CD4-positive, alpha-beta T cell treated with Interleukin-17A for 4 hours (primary cell): ENCODE results near the gene TOMM6.
A peak's percentile ranks its signal among the peaks of the same experiment; 100 is the strongest.
"Not testable (repeated sequence)": the region's sequence is repeated elsewhere in the genome, so short reads cannot be mapped to it uniquely, and the experiment has no call there.

ENCODE experiments used
- DNase-seq: peaks from one replicate; pipeline ENCODE4 v3.0.0-alpha.2; 2020; ENCODE audit warnings: mixed read lengths

The TOMM6 gene

GRCh38 chr6:41785689-41786450, 1.6 kb upstream of the TOMM6 start:
- DNase-seq: no peak

DNA sequence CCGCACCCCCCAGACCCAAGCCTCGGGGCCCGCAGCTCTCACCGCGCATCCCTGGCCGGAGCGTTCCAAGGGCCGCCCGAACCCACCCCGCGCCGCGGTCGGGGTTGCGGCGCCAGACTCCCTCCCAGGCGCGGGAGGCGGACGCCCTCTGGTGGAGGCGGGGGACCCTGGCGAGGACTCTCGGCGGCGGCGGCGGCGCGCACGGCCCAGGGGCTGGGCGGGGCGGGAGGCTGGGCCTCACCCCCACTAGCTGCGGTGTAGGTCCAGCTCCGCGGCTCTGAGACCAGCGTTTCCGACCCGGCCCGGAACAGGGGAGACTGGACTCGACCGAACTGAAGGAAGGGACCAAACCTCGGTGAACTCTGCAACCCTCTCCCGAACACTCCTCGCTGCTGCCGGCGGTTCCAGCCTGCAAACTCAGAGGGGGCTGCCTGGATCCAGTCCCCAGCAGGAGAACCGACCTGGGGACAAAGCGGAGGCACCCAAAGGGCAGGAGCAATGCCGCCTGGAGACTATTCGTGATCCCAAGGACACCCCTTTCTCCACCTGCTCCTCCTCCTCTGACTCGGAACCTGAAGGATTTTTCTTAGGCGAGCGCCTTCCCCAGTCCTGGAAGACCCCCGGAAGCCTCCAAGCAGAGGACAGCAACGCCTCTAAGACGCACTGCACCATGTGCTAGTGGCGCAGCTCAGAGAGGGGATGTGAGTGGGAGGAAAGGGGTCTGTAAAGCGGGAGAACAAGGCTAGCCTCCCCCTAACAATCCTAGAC, 859 bp upstream of the TOMM6 start:
- peak; percentile 93 for DNase-seq

- no peak for DNase-seq
These were observed 1.9 kb downstream of the TOMM6 start for GRCh38 chr6:41789390-41789724.

DNA sequence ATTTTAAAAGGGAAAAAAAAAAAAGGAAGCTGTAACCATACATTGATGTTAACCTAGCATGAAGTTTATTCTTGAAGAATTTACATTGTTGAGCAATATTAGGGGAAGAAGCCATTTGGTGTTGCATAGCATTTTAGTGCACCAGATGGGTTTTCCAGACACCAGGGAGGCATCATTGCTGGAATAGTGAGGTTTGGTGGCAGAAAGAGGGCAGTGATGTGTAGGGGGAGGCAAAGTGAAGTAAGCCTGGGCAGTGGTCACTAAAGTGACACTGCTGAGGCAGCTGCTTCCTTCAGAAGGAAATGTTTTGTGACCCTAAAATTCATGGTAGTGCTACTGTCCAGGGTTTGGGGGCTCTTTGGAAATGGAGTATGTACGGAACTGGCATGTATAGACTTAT, 2.6 kb downstream of the TOMM6 start:
- DNase-seq: no peak

DNA sequence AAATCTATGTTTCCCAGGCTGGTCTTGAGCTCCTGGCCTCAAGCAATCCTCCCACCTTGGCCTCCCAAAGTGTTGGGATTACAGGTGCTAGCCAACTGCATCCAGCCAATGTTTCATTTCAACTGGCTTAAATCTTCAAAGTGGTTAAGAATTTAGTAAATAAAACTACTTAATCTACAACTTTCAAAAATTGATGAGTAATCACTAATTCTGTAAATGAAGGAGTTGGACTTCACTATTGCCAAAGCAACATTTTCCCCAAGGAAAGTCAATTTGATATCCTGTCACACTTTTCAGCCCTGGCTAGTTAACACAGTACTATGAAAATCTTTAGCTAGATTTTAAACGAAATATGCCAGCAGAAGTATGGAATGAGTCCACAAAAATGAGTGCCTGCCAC, 3.8 kb downstream of the TOMM6 start:
- no peak for DNase-seq

DNA sequence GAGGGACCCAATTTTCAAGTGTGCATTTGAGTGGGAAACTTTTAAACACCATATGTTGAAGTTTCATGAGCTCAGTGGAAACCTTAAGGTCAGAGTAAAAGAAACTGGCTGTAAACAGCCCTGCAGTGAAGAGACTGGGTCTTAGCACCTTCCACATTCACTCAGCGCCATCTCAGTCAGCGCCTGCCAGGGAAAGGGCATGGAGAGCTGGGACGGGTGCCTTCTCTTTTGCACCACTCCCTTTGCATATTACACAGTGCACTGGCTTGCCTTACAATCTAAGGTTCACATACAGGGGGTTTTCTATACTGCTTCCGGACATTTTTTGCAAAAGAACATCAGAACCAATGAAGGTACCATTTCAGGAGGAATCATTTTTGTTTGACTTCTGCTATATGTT, 4.5 kb downstream of the TOMM6 start:
- no peak for DNase-seq

DNA sequence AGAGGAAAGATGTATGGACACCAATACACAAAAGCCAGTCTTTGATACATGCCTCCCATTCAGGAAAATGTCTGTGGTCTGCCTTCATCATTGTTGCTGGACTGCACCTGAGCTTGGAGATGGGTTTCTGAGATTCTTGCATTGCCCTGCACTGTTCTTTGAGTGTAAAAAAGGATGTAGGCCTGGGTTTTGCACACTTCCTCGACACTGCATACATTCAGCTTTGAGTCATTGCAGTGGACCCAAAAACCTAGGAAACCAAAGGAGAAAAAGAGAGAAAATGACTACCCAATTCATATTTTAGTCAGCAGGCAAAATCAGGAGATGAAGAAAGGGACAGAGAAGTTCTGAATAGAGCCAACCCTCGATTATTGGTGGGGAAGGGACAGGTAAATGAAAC, 9.0 kb downstream of the TOMM6 start:
- DNase-seq: no peak

DNA sequence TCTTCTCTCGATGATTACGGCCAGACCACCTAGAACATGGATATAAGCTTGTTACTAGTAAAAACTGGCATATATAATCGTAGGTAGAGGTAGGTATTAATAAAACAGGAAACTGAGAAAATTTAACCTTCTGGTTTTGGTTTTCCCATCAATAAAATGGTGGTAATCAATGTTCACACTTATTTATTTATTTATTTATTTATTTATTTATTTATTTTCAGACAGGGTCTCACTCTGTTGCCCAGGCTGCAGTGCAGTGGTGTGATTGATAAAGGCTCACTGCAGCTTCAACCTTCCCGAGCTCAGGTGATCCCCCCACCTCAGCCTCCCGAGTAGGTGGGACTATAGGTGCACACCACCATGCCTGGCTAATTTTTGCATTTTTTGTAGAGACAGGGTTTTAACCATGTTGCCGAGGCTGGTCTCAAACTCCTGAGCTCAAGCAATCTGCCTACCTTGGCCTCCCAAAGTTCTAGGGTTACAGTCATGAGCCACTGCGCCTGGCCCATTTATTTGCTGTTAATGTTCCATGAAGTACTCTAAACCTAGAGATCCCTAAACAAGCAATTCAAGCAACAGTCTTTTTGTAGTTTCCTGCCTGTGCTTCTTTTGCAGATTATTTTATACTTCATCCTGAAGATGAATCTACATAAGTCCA, 11.5 kb downstream of the TOMM6 start:
- DNase-seq: no peak

DNA sequence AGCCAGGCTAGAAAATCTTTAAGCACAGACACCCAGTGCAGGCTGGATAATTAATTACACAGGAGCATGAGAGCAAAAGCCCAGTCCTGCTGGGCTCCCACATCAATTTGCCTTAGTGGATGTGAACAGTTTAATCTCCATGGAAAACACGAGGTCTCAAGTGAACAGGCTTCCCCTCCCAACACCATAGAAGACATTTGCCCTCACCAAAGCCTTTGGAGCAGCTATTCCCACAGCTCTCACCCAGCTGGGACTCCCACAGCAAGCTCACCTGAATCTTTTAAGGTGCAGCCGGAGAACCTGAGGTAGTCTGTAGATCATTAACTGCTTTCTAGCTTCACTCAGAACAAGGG, 12.0 kb downstream of the TOMM6 start:
- no peak for DNase-seq

- DNase-seq: no peak
These were observed 13.9 kb downstream of the TOMM6 start for GRCh38 chr6:41801380-41801779.

DNA sequence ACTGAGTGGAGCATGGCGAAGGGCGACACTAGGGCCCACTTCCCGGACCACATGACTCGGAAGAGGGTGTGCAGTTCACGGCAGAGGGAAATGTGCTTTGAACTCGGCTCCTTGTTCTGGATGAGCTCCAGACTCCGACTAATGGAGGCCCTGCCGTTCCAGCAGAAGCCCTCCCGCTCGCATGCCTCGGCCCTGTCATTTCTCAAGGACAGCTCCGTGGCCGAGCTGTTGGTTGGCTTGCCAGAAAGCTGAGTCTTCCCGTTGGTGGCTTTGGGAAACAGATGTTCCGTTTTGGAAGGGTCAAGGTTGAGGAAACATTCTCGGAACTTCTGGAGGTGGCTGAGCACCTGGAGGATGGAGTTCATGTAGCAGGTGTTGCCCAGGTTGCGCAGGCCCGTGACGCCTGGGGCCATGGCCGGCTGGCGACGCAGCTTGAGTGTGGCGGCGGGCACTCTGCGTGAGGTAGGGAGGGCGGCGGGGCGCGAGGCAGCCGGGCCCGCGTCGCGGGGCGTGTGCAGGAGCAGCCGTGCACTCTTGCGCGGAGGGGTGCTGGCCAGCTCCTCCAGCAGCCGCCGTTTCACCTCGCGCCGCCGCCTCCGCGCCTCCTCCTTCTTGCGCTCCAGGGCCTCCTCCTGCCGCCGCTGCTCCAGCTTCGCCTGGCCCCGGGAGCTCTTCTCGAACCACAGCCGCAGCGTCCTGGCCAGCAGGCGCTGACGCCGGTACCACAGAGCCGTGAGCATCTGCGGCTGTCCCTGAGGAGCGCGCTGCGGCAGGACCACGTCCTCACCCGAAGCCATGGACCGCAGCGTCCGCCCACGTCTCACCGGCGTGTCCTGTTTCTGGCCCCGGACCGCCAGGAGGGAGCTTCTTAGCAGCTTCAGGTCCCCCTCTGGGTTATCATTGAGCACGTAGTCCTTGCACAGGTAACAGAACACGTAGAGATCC, 18.6 kb downstream of the TOMM6 start:
- DNase-seq: no peak

- DNase-seq: no peak
These were observed 23.6 kb downstream of the TOMM6 start for GRCh38 chr6:41811095-41811494.

GRCh38 chr6:41811946-41812345, 24.5 kb downstream of the TOMM6 start:
- not testable (repeated sequence) for DNase-seq

DNA sequence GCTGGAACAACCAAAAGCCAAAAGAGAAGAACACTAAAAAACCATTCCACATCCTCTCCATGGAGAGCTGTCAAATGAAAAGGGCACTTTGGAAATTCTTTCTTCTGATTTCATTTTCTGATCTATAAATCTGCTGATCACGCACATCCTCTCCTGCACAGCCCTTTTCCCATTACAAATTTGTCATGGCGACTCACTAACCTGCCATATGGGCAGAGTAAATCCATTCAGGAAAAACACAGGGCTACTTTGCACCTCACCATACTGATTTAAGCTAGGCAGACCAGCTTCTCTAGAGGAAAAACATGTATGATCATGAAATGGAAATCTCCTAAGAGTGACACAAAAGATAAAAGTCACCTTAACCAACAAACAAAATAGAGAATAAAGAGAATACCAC, 26.0 kb downstream of the TOMM6 start:
- DNase-seq: no peak

DNA sequence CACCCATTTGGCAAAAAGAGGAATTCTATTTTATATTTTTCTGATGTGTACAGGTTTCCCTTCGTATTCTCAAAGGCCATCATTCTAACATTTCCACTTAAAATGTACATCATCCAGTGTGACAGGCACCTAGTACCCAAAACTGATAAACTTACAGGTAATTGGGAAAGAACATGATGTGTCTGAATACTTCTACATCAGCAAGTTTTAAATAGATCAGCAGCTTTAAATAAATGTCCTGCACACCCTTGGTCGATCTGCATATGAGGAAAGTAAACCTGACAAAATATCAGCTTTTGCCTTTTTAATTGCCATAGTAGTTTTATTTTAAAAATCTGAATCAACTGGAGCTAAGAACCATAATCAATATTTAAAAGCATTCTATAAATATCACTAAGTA, 26.5 kb downstream of the TOMM6 start:
- DNase-seq: no peak

GRCh38 chr6:41814629-41815028, 27.1 kb downstream of the TOMM6 start:
- no peak for DNase-seq

DNA sequence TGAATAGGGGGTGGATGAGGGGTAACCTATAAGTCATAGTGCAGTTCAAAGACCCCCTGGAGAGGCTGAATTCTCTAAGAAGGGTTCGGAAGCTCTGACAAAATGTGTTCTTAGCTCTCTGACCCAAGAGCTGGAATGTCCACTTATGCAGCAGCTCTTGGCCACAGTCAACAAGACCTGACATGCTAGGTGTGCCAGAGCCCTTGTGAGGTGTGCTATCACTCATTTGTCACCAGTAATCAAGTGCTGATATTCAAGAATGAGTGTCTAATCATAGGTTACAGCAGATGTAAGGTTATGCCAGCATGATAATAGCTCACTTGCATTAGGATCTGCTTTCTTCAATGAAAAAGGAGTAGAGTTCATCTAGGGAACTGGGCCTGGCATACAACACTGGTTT, 28.1 kb downstream of the TOMM6 start:
- DNase-seq: no peak

DNA sequence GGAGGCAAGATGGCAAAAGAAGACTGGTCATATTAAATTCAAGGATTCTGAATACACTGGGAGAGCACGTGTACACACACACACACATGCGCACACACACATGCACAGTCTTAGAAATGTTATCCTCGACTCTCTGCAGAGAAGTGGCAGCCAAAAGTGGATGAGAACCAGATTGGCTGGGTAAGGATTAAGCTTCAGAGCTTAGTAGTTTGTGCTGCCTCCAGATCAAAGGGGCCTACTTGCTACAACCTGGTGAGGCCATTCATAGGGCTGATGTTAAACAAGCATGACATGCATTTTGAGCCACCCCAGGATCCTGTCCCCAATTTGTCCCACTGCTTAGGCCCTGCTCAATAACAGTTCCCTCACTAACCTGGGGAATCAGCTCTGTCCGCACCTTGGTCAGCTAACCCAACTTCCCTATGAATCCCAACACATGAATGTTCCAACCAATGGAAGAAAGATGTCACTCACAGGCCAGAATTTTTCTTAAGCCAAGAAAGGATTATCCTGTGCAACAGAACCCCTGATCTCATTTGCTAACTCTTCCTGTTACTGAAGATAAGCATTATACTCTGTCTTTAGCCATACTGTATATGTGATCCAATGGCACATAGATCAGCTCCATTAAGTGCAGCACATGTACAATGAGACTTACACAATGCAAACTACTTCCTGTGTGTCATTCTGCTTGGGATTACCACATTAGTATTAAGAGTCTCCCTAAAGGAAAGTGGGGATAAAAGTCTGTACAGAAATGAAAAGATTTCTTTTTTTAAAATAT, 31.0 kb downstream of the TOMM6 start:
- DNase-seq: no peak

GRCh38 chr6:41821266-41821665, 33.8 kb downstream of the TOMM6 start:
- no peak for DNase-seq

DNA sequence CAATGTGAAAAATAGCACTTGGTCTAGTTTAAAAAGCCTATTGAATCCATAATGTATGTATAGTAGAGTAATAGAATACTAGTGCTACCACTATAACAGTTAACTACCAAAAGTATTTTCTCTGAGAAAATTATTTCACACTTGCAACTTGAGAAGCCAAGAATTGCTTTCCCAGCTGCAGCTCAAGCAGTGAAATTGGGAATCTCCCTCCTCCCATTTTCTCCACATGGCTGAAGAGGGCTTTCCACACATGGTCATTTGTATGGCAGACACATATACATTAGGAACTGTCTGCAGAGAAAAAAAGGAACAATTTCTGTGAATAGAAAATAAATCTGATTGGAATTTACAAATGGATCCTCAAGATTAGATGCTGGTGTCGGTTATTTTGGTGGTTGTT, 34.5 kb downstream of the TOMM6 start:
- no peak for DNase-seq

- no peak for DNase-seq
These were observed 35.7 kb downstream of the TOMM6 start for GRCh38 chr6:41823178-41823577.
